ENCODE measurements around the gene SORCS2. TPM values are rescaled to one million over a fixed set of nuclear protein-coding genes. Genes with fewer than 3 reads are reported as not detected.

The SORCS2 gene
- total RNA-seq, 6 donors from 2014 or later: 2.2 to 28.3 (median 7.2) TPM

DNA sequence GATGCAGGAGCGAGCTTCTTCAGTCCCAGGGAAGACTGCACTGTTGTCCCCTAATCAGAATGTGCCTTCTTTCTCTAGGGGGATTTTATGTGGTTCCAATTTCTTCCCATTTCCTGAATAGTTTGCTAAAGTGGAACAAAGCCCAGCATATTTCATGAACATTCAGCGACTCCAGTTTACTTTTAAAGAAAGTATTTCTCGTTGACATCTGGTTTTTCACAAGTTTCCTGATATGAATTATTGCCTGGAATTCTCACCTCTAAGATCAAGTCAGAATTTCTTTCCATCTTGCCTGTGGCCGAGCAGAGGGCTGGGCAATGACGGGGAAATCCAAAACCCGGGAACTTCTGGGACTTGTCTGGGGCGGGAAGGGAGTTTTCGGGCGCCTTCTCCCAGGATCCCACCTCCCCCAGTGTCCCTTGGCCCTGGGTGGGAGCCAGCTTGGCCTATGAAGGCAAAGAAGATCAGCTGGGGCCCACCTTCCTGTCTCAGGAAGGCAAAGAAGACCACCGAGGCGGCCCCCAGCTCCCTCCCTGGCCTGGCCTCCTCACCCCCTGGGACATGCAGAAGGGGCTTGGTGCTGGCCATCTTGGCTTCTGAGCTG lies 15.4 kb downstream of the SORCS2 start:
- ATAC-seq (ENCODE audit: low FRiP score in 2 of 2) (no peak), DNase-seq (no peak)
- Histone ChIP-seq H3K27me3 (no peaks in the 10 kb centered on the region), H3K4me1 (peaks cover 14 to 25% (median 20%) of the 10 kb centered on the region in 4 donors), H3K36me3 (no peaks in the 10 kb centered on the region), H3K9me3 (no peaks in the 10 kb centered on the region), H3K4me3 (no peak overlapping the region), H3K27ac (peak overlapping the region in 2 of 4 donors; percentile 44 to 53)
- WGBS, 2 donors: 65 to 70% methylated on average over 9 to 10 of the region's 11 CpGs
- TF ChIP-seq, protein P1, sequence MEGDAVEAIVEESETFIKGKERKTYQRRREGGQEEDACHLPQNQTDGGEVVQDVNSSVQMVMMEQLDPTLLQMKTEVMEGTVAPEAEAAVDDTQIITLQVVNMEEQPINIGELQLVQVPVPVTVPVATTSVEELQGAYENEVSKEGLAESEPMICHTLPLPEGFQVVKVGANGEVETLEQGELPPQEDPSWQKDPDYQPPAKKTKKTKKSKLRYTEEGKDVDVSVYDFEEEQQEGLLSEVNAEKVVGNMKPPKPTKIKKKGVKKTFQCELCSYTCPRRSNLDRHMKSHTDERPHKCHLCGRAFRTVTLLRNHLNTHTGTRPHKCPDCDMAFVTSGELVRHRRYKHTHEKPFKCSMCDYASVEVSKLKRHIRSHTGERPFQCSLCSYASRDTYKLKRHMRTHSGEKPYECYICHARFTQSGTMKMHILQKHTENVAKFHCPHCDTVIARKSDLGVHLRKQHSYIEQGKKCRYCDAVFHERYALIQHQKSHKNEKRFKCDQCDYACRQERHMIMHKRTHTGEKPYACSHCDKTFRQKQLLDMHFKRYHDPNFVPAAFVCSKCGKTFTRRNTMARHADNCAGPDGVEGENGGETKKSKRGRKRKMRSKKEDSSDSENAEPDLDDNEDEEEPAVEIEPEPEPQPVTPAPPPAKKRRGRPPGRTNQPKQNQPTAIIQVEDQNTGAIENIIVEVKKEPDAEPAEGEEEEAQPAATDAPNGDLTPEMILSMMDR (IDR thresholded peaks at IDR 0.05): no peak
- TF ChIP-seq POLR2A (IDR thresholded peaks at IDR 0.05) (no peak), POLR2AphosphoS5 (IDR thresholded peaks at IDR 0.05) (no peak), EP300 (IDR thresholded peaks at IDR 0.05) (no peak)

DNA sequence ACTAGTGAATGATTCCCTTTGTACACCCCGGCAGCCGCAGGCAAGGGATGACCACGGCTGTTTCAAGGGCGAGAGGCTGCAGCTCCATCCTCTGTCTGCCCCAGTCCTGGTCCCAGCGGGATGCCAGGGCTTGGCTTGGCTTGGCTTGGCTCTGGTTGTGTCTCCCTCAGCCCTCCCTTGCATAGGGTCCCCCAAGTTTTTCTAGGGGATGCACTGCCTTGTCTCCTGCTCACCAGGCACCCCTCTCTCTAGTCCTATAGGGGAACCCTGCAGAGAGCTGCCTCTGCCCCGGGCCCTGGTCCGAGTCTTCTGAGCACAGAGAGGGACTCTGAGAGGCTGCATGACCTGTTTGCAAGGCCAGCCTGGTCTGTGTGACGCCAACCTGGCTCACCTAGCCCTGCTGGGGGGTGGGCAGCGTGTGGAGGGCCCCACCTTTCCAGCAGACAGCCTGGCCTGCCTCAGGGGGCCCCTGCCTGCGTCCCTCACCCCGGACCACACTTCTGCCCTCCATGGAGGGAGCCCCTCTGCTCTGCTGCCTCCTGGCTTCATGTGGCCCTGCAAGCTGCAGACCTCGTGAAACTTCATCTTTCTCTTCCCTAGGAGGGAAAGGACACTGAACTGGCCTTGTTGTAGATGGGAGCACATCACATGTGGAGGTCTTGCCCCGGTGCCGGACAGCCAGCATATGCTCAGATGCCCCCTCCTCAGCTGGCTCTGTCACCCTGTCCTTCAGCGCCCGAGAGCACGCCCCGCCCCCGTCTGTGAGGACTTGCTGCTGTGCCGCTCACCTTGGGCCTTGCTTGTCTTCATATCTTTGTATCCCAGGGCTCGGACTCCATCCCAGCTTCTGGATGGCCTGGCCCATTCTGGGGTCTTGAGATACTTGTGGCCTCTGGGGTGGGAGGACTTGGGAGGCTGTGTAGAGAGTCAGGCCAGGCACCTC lies 16.4 kb downstream of the SORCS2 start:
- Histone ChIP-seq H3K27ac (no peak overlapping the region), H3K9me3 (no peaks in the 10 kb centered on the region), H3K36me3 (no peaks in the 10 kb centered on the region), H3K4me3 (no peak overlapping the region), H3K4me1 (peaks cover 14 to 25% (median 20%) of the 10 kb centered on the region in 4 donors), H3K27me3 (no peaks in the 10 kb centered on the region)
- TF ChIP-seq, protein P1 (IDR thresholded peaks at IDR 0.05): no peak
- no peak for TF ChIP-seq POLR2AphosphoS5 (IDR thresholded peaks at IDR 0.05)
- no peak for TF ChIP-seq POLR2A (IDR thresholded peaks at IDR 0.05)
- TF ChIP-seq EP300 (IDR thresholded peaks at IDR 0.05): no peak
- peak in 1 of 2 donors; percentile 63 for DNase-seq
- 82 to 86% methylated on average over 12 to 21 of the region's 21 CpGs for WGBS, 2 donors
- no peak for ATAC-seq (ENCODE audit: low FRiP score in 2 of 2)

- H3K9me3 ChIP-seq: peaks cover 0 to 5% (median 0%) of the 10 kb centered on the region in 4 donors
- H3K27ac ChIP-seq: no peak overlapping the region
- peaks cover 14 to 25% (median 20%) of the 10 kb centered on the region in 4 donors for H3K4me1 ChIP-seq
- DNase-seq (no peak), ATAC-seq (ENCODE audit: low FRiP score in 2 of 2) (no peak)
- H3K36me3 ChIP-seq: no peaks in the 10 kb centered on the region
- no peak overlapping the region for H3K4me3 ChIP-seq
- 79 to 90% methylated on average over 5 to 7 of the region's 9 CpGs for WGBS, 2 donors
- H3K27me3 ChIP-seq: no peaks in the 10 kb centered on the region
- TF ChIP-seq POLR2A (IDR thresholded peaks at IDR 0.05) (no peak), EP300 (IDR thresholded peaks at IDR 0.05) (no peak), POLR2AphosphoS5 (IDR thresholded peaks at IDR 0.05) (no peak)
- TF ChIP-seq, protein P1 (IDR thresholded peaks at IDR 0.05): no peak
Observed at GRCh38 chr4:7209699-7210098, 17.4 kb downstream of the SORCS2 start.

DNA sequence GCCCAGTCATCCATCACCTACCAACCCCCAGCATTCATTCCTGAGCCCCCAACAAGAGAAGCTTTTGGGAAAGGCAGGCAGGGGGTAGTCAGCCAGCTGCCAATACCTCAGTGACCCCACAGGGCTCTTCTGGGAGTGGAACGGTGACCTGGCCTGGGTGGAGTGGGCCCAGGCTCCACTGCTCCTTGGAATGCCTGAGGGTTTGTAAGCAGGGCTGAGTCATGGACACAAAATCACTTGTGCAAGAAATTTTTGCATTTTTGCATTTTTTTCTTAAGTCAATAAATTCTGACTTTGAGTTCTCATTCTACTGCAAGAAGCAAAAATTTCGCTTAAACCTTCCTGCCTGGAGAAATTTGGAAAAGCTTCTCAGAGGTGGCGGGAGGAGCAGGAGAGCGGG lies 18.5 kb downstream of the SORCS2 start:
- H3K9me3 ChIP-seq: peaks cover 0 to 5% (median 0%) of the 10 kb centered on the region in 4 donors
- no peak overlapping the region for H3K27ac ChIP-seq
- no peak overlapping the region for H3K4me3 ChIP-seq
- TF ChIP-seq POLR2A (IDR thresholded peaks at IDR 0.05) (no peak), POLR2AphosphoS5 (IDR thresholded peaks at IDR 0.05) (no peak), EP300 (IDR thresholded peaks at IDR 0.05) (no peak)
- TF ChIP-seq, protein P1 (IDR thresholded peaks at IDR 0.05): no peak
- DNase-seq: no peak
- 72 to 75% methylated on average over 4 of the region's 4 CpGs for WGBS, 2 donors
- no peak for ATAC-seq (ENCODE audit: low FRiP score in 2 of 2)
- no peaks in the 10 kb centered on the region for H3K27me3 ChIP-seq
- H3K36me3 ChIP-seq: no peaks in the 10 kb centered on the region
- peaks cover 14 to 25% (median 20%) of the 10 kb centered on the region in 4 donors for H3K4me1 ChIP-seq
